Ishikawa (cell line): Measurements from ENCODE around the gene GLRA1.

Experiments
- CEBPB ChIP-seq: IDR thresholded peaks from 2 replicates; pipeline ENCODE4 v1.6.1; 2012
- CREB1 ChIP-seq: IDR thresholded peaks from 2 replicates; pipeline ENCODE4 v1.6.1; 2012; ENCODE audit warnings: low read depth
- EGR1 ChIP-seq: IDR thresholded peaks from 2 replicates; pipeline ENCODE4 v1.6.1; 2012
- EP300 ChIP-seq: IDR thresholded peaks from 2 replicates; pipeline ENCODE4 v1.6.1; 2012; ENCODE audit warnings: borderline replicate concordance
- FOXM1 ChIP-seq: IDR thresholded peaks from 2 replicates; pipeline ENCODE4 v1.6.1; 2012; ENCODE audit warnings: low read depth, borderline replicate concordance
- MAX ChIP-seq: IDR thresholded peaks from 2 replicates; pipeline ENCODE4 v1.6.1; 2012
- NFIC ChIP-seq: IDR thresholded peaks from 2 replicates; pipeline ENCODE4 v1.6.1; 2012
- RAD21 ChIP-seq: IDR thresholded peaks from 2 replicates; pipeline ENCODE4 v1.6.1; 2012; ENCODE audit warnings: low read depth
- REST ChIP-seq: IDR thresholded peaks from 2 replicates; pipeline ENCODE4 v1.6.1; 2012; ENCODE audit warnings: low read depth, mild to moderate bottlenecking
- TAF1 ChIP-seq: IDR thresholded peaks from 2 replicates; pipeline ENCODE4 v1.6.1; 2012; ENCODE audit warnings: low read depth, mild to moderate bottlenecking
- TCF12 ChIP-seq: IDR thresholded peaks from 2 replicates; pipeline ENCODE4 v1.6.1; 2012; ENCODE audit warnings: low read depth
- TEAD4 ChIP-seq: IDR thresholded peaks from 2 replicates; pipeline ENCODE4 v1.6.1; 2012
- USF1 ChIP-seq: IDR thresholded peaks from 2 replicates; pipeline ENCODE4 v1.6.1; 2012
- YY1 ChIP-seq: IDR thresholded peaks from 2 replicates; pipeline ENCODE4 v1.6.1; 2012; ENCODE audit warnings: low read depth
- ZBTB7A ChIP-seq: IDR thresholded peaks from 2 replicates; pipeline ENCODE4 v1.6.1; 2012; ENCODE audit warnings: low read depth

The GLRA1 gene

DNA sequence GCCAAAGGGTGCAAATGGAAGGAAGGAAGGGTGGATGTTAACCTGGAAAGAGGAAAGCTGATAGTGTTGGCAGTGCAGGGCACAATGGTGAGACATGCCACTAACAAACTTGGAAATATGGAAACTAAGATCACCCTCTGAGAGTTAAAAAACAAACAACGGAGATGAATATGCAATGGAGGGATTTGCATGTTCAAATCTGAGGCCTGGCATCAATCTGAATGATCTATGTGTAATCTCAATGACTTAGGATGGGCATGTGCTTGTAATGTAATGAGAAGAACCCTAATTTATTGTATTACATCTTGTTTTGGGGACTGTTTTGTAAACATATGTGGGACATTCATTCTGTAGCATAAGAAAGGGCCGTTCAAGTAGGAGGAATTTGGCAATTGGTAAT, 54.4 kb downstream of the GLRA1 start:
- TF ChIP-seq EGR1 = no peak
- TF ChIP-seq EP300 = no peak
- no peak for TF ChIP-seq NFIC
- no peak for TF ChIP-seq YY1
- TF ChIP-seq ZBTB7A = no peak
- TF ChIP-seq FOXM1 = no peak
- no peak for TF ChIP-seq TEAD4

DNA sequence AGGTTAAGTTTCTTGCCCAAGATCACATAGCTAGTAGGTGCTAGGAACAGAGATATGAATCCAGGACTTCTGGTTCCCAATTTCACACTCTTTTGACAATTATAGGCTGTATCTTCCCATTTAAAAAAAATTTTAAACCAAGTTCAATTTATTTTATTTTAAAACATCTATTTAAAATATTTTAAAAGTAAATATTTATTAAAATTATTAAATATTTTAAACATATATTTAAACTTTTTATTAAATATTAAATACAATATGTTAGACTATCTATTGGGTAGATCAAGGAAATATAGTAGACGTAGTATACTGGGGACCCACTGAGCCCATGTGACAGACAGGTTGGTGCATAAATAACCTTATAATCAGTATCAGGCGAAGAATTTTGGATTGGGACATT, 54.8 kb downstream of the GLRA1 start:
- TF ChIP-seq CEBPB (no peak), TEAD4 (no peak), MAX (no peak), NFIC (no peak), CREB1 (no peak), YY1 (no peak), EGR1 (no peak), FOXM1 (no peak), ZBTB7A (no peak), USF1 (no peak), RAD21 (no peak), TCF12 (no peak), TAF1 (no peak), EP300 (no peak)

DNA sequence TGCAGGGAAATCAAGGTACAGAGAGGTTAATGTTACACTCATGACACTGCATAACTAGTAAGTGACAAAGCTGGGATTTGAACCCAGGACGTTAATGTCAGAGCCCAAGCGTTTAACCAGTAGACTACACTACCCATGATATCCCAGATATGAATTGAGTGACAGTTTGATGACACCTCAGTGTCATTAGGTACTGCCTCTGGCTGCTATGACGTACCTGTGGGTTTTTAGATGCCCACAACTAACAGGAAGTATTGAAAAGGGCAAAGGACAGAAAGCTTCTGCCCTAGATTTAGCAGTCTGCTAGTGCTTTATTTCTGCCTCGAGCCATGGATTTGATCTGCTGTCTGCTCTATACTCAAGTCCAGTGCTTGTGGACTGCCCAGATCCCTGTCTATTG, 56.2 kb downstream of the GLRA1 start:
- TF ChIP-seq NFIC (no peak), ZBTB7A (no peak), TEAD4 (no peak), EP300 (no peak), MAX (no peak), RAD21 (no peak), TCF12 (no peak), CEBPB (no peak), REST (no peak), USF1 (no peak)

DNA sequence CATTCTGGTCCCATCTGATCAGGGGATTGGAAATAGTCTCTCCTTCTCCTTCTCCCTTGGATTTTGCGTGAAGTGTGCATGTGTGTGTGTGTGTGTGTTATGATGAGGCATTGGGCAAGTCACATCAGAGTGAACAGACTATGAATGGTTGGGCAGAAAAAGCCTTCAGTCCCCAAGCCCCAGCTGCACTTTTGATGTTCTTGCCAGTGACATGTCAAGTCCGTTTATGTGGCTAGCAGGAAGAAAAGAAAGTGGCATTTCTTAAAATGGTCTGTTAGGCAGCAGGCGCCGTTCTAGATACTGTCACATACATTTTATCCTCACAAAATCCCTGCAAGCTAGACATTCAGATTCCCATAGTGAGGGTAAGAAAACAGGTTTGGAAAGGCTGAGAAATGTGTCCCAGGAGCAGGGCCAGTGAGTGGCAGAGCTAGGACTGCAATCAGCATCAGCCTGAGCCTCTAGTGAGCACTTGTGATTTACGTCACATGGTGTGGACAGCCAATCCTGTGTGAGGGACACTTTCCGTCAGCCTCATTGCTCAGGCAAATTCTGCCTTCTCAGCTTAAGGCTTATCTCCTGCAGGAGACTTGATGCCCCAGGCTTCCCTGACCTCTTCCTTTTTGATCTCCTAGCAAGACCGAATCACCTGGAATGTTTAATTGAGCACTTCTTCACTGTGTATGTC, 60.4 kb downstream of the GLRA1 start:
- TF ChIP-seq MAX (no peak), NFIC (no peak), EGR1 (no peak), TEAD4 (no peak), FOXM1 (no peak)

GRCh38 chr5:151863566-151863965, 61.1 kb downstream of the GLRA1 start:
- TF ChIP-seq EP300 = no peak
- TF ChIP-seq TCF12 = no peak
- no peak for TF ChIP-seq YY1
- no peak for TF ChIP-seq MAX
- TF ChIP-seq NFIC = no peak

GRCh38 chr5:151862811-151863472, 61.7 kb downstream of the GLRA1 start:
- TF ChIP-seq EGR1 (no peak), CREB1 (no peak), TAF1 (no peak), YY1 (no peak), NFIC (no peak), MAX (no peak), EP300 (no peak), CEBPB (no peak), TEAD4 (no peak), RAD21 (no peak), ZBTB7A (no peak), TCF12 (no peak), REST (no peak), FOXM1 (no peak), USF1 (no peak)
